Measurements from ENCODE around the gene SLCO3A1.

SLCO3A1 gene

GRCh38 chr15:91853511-91853947, at the start of gene SLCO3A1:
Gene SLCO3A1, plus strand, starts transcription at chr15:91853708.
- peak; percentile 65 for DNase-seq

GRCh38 chr15:91807122-91807521, 46.4 kb upstream of the SLCO3A1 start:
- DNase-seq, result peak; percentile 90

GRCh38 chr15:91813924-91814323, 39.6 kb upstream of the SLCO3A1 start:
- DNase-seq, result no peak

GRCh38 chr15:91816942-91817341, 36.6 kb upstream of the SLCO3A1 start:
- DNase-seq, result no peak

- no peak for DNase-seq
These were observed 32.0 kb upstream of the SLCO3A1 start for GRCh38 chr15:91821458-91821857.

GRCh38 chr15:91824256-91824655, 29.3 kb upstream of the SLCO3A1 start:
- no peak for DNase-seq

GRCh38 chr15:91826443-91826842, 27.1 kb upstream of the SLCO3A1 start:
- no peak for DNase-seq

GRCh38 chr15:91833056-91833455, 20.5 kb upstream of the SLCO3A1 start:
- no peak for DNase-seq

- DNase-seq, result no peak
These were observed 13.6 kb upstream of the SLCO3A1 start for GRCh38 chr15:91839867-91840266.

- DNase-seq, result no peak
These were observed 11.6 kb upstream of the SLCO3A1 start for GRCh38 chr15:91841861-91842260.

GRCh38 chr15:91844341-91844740, 9.2 kb upstream of the SLCO3A1 start:
- no peak for DNase-seq

- DNase-seq, result no peak
These were observed 8.6 kb upstream of the SLCO3A1 start for GRCh38 chr15:91844928-91845327.

- DNase-seq, result no peak
These were observed 7.8 kb upstream of the SLCO3A1 start for GRCh38 chr15:91845720-91846119.

- no peak for DNase-seq
These were observed 4.3 kb upstream of the SLCO3A1 start for GRCh38 chr15:91849180-91849579.

- no peak for DNase-seq
These were observed 3.8 kb upstream of the SLCO3A1 start for GRCh38 chr15:91849749-91850161.

- peak; percentile 65 for DNase-seq
These were observed 582 bp upstream of the SLCO3A1 start for GRCh38 chr15:91852741-91853510.

- DNase-seq, result no peak
These were observed 585 bp downstream of the SLCO3A1 start for GRCh38 chr15:91853948-91854638.

GRCh38 chr15:91854639-91854990, 1.1 kb downstream of the SLCO3A1 start:
- no peak for DNase-seq

GRCh38 chr15:91855241-91855640, 1.7 kb downstream of the SLCO3A1 start:
- DNase-seq, result no peak

- peak; percentile 61 for DNase-seq
These were observed 2.4 kb downstream of the SLCO3A1 start for GRCh38 chr15:91855684-91856489.

- no peak for DNase-seq
These were observed 3.7 kb downstream of the SLCO3A1 start for GRCh38 chr15:91857224-91857585.

- no peak for DNase-seq
These were observed 4.3 kb downstream of the SLCO3A1 start for GRCh38 chr15:91857772-91858171.

- DNase-seq, result no peak
These were observed 7.0 kb downstream of the SLCO3A1 start for GRCh38 chr15:91860498-91860897.

- DNase-seq, result no peak
These were observed 7.7 kb downstream of the SLCO3A1 start for GRCh38 chr15:91861223-91861622.

Measured in NCI-H774 (cell line).